GM13977 (cell line): ENCODE measurements around the gene GFRA1.

ENCODE experiments used
- DNase-seq: peaks from one replicate; pipeline ENCODE4 v3.0.0; 2012; ENCODE audit warnings: low spot score
- CTCF ChIP-seq: IDR thresholded peaks from 2 replicates; pipeline ENCODE4 v1.5.1; 2012; ENCODE audit warnings: mild to moderate bottlenecking, control low read depth; ENCODE audit not compliant: insufficient read depth; ENCODE audit errors: extremely low read depth, missing control alignments
- in situ Hi-C: fragments of 300-500 bp; cut with MboI; formaldehyde crosslinking; loops from one replicate; pipeline ENCODE4 v1.12.0; 2022; ENCODE audit warnings: low sequenced_read_pairs, low pct_unique_long_range_greater_than_20kb, mixed read lengths, inconsistent platforms; ENCODE audit not compliant: unreplicated experiment

The GFRA1 gene

GRCh38 chr10:116030576-116030975 is 242.4 kb downstream of the GFRA1 start:
- in situ Hi-C loops: no loop called here
- no peak for TF ChIP-seq CTCF
- no peak for DNase-seq

- in situ Hi-C loops: no loop called here
- no peak for DNase-seq
- TF ChIP-seq CTCF: no peak
Measured at GRCh38 chr10:116029826-116030225, 243.2 kb downstream of the GFRA1 start.

GRCh38 chr10:116027355-116027754 is 245.7 kb downstream of the GFRA1 start:
- in situ Hi-C loops: no loop called here

GRCh38 chr10:116026725-116027124 is 246.3 kb downstream of the GFRA1 start:
- TF ChIP-seq CTCF: no peak
- in situ Hi-C loops: no loop called here
- DNase-seq: no peak

More at GRCh38 chr10:116027355-116027754, 245.7 kb downstream of the GFRA1 start:
- no peak for TF ChIP-seq CTCF
- DNase-seq: no peak

- in situ Hi-C loops: no loop called here
- DNase-seq: no peak
- no peak for TF ChIP-seq CTCF
Measured at GRCh38 chr10:116026315-116026714, 246.7 kb downstream of the GFRA1 start.

- in situ Hi-C loops: no loop called here
- no peak for TF ChIP-seq CTCF
- no peak for DNase-seq
Measured at GRCh38 chr10:116024271-116024878, 248.6 kb downstream of the GFRA1 start.

- no peak for TF ChIP-seq CTCF
- no peak for DNase-seq
- in situ Hi-C loops: no loop called here
Measured at GRCh38 chr10:116017405-116017804, 255.6 kb downstream of the GFRA1 start.
